NCI-H1105 (cell line): Measurements from ENCODE around the gene VEGFC.
A peak's percentile ranks its signal among the peaks of the same experiment; 100 is the strongest.

Experiments used
- DNase-seq: peaks from one replicate; lab custom pipeline; 2025; lab: John Stamatoyannopoulos, UW

Gene VEGFC

GRCh38 chr4:176798540-176798939 is 5.8 kb upstream of the VEGFC start:
- DNase-seq, result no peak

DNA sequence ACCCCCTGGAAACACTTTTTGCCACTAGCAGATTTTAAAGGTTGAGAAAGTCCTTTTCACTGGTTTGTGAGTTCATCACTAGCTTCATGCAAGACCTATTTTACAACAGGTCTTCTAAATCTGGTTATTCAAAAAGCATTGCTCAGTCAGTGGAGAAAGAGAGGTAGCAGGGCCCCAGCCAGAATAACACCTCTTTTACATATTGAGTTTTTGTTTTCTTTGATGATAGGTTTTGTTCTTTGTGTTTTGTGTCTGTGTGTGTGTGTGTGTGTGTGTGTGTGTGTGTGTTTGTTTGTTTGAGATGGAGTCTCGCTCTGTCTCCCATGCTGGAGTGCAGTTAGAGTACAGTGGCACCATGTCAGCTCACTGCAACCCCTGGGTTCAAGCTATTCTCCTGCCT is 2.7 kb upstream of the VEGFC start:
- DNase-seq, result no peak

DNA sequence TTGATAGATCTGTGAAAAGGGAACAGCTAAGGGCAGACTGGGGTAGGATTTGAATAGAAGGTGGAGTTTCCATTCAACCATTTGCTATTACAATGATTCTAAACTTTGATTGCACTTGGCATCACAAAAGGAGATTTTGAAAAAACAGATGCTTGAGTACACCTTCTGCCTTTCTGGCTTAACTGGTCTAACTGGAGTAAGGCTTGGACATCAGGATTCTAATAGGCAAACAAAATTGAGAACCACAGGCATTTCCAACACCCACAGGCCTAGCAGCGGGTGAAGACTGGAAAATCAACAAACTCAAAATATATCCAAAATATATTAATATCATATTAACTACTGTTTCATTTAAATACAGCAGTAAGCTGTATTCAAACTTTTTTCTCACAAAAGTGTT is 1.9 kb upstream of the VEGFC start:
- DNase-seq, result no peak

DNA sequence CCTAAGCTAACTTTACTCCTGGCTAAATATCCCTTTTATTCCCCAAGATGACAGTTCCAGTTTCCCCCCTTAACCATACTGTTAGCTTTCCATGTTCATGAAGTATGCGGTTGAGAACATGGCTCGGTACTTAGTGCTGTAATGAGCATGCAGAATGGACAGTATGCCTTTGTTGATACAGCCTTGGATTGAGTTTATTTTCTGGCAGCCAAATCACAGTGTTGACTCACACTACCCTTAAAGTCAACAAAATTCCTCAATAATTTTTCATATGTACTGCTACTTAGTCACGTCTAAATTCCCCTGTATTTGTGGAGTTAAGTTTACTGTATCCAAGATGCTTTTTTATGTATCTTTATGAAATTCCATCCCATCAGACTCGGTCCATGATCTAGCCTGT is 1.4 kb upstream of the VEGFC start:
- DNase-seq, result no peak

- no peak for DNase-seq
Observed at GRCh38 chr4:176793060-176793605, 411 bp upstream of the VEGFC start.

- DNase-seq, result peak; percentile 0
Observed at GRCh38 chr4:176791591-176792325, 964 bp downstream of the VEGFC start.

DNA sequence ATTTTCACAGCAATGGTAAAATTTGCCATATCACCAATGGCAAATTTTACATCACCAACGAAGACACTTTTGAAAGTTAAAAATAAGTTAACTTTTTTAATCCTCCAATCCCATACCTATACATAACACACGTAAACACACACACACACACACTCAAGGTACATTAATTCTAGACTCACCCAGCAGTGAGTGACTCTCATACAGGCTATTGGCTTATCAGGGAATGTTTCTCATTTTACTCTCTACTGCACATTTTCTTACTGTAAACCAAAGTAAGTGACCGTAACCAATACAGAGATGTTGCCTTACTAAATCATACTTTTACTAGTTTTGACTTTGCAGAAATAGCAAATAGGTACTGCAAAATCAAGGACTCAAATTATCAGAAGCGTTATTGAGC is 2.3 kb downstream of the VEGFC start:
- no peak for DNase-seq

- peak; percentile 1 for DNase-seq
Observed at GRCh38 chr4:176789955-176790354, 2.8 kb downstream of the VEGFC start.

DNA sequence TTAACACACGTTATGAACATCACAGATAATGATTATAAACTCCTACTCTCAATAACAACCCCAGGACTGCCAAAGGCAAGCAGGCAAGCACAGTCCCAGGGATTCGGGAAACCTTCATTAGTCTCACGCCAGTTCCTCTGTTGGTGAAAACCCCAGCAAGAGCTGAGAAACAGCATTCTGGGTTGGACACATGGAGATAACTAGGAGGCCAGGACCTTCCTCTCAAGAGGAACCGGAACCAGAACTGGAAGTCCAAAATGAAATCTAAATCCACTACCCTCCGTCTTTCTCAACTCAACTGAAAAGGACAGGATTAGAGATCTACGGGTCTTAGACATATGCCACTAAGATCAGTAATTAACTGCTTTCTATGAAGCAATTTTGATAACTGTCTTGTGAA is 3.8 kb downstream of the VEGFC start:
- DNase-seq, result no peak

- DNase-seq, result no peak
Observed at GRCh38 chr4:176788248-176788647, 4.5 kb downstream of the VEGFC start.

DNA sequence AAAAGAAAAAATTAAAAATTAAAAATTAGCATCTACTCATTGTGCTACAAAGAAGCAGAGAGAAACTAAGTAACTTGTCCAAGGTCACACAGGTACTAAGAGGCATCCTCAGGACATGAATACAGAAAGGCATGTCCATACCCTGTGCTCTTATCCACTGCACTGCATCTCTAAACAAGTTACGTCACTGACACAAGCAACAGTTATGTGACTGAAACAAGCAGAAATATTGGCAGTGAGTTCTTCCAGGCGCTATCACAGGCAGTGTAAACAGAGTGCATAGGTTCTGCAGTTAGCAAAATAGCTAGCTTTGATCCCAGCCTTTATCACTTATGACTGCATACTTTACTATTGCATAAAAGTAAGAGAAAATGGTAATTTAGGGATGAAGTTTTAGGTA is 7.9 kb downstream of the VEGFC start:
- no peak for DNase-seq

DNA sequence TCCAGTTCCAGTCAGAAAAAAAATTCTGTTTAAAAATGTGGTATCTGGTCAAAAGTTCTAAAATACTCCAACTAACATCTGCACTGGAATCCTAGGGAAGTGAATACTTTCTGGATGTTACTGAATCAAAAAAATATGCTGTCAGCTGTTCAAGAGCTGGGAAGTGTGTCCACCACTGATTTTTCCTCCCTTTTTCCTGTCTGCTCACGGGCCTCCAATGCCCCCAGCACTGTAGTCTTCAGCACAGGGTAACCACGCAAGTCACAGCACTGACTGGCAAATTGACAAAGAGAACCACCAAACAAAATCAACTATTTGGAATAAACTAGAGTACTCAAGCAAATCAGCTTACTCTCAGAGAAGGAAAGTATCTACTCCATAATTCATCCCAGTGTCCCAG is 9.9 kb downstream of the VEGFC start:
- DNase-seq, result no peak

DNA sequence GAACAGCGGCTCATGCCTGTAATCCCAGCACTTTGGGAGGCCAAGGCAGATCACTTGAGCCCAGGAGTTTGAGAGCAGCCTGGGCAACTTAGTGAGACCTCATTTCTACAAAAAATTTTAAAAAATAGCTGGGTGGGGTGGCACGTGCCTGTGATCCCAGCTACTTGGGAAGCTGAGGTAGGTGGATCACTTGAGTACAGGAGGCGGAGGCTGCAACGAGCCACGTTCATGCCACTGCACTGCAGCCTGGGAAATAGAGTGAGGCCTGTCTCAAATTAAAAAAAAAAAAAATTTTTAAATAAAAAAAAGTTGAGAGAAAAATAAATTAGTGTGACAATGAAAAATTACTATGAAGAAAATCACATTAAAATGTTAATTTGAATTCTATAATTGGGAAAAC is 10.5 kb downstream of the VEGFC start:
- no peak for DNase-seq

GRCh38 chr4:176781739-176782100 is 11.0 kb downstream of the VEGFC start:
- DNase-seq, result no peak

GRCh38 chr4:176780995-176781738 is 11.6 kb downstream of the VEGFC start:
- no peak for DNase-seq

DNA sequence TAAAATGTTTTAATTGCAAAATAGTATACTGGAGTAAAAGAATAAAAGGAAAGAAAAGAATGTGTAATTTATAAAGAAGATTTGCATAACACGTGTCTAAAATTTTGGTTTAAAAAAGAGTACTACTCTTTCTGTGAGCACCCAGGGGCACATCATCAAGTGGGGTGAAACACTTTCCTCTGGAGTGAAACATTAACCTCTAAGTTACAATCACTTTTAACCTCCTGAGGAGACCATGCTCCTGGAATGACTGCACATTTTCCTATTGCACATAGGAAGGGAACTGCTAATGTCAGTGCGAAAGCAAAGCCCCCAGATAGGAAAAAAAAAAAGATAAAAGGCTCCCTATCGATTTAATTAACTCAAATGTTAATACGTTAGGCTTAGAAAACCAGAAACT is 13.3 kb downstream of the VEGFC start:
- no peak for DNase-seq

DNA sequence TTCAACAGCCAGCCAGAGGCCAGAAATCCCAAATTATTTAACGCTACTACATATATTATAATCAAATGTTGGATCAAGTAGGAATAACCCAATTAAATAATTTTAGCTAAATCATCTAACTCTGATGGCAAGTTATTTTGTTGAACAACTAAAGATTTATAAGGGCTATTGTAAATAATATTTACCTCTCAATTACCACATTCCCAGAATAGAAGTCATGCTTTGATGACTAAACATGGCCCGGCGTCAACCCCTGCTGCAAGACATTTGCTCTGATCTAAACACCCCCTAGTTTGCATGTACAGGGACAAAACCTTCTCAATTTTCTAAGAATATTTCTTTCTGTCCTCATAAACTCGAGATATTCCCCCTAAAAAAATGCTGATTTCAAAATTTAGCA is 14.2 kb downstream of the VEGFC start:
- no peak for DNase-seq

DNA sequence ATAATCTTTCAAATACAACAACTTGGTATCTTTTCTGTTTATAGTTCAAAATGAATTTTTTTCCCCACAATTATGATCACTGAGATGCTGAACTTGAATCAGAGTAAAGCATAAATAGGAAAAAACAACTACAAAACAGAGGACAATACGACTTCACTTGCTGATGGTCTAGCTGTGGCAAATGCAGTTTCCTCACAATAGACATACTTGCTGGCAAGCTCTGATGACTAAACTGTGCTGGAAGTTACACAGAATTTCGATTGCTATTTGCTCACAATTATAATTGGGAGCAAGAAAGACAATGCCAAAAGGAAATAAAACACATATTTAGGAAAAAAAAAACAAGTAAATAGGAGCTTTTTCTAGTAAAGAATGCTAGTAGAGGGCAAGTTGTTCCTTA is 14.7 kb downstream of the VEGFC start:
- no peak for DNase-seq

- no peak for DNase-seq
Observed at GRCh38 chr4:176775338-176775737, 17.4 kb downstream of the VEGFC start.

DNA sequence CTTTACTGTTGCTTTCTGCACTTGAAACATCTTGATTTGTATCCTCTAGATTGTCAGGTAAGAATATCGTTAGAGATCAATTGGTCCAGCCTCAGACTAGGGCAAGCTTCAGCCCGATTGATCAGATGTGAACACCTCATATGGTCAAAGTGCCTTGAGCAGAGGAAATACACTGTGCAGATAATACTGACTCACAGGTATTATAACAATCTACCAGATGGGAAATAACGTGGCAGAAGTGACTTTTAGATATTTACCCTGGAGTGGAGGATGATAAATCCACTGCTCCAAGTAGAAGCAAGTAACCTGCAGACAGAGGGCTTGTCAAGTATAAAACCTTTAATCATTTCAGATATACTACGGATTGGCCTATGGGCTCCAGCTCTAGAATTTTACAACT is 17.9 kb downstream of the VEGFC start:
- DNase-seq, result no peak

GRCh38 chr4:176769514-176769913 is 23.2 kb downstream of the VEGFC start:
- DNase-seq, result no peak

DNA sequence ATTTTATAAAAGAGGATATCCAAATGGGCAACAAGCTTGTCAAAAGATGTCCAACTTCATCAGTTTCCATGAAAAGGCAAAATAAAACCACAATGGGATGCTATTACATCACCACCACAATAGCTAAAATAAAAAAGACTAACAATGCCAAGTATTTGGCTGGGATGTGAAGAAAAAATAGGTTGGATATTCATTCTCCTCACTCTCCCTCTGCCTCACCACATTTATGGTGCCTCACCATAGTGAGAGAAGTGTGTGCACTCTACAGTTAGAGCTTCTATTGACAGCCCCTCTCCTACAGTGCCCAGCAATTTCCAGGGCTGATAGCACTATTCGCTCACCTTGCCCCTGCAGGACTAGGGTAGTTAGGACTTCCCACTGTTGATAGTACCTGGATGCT is 25.5 kb downstream of the VEGFC start:
- no peak for DNase-seq

DNA sequence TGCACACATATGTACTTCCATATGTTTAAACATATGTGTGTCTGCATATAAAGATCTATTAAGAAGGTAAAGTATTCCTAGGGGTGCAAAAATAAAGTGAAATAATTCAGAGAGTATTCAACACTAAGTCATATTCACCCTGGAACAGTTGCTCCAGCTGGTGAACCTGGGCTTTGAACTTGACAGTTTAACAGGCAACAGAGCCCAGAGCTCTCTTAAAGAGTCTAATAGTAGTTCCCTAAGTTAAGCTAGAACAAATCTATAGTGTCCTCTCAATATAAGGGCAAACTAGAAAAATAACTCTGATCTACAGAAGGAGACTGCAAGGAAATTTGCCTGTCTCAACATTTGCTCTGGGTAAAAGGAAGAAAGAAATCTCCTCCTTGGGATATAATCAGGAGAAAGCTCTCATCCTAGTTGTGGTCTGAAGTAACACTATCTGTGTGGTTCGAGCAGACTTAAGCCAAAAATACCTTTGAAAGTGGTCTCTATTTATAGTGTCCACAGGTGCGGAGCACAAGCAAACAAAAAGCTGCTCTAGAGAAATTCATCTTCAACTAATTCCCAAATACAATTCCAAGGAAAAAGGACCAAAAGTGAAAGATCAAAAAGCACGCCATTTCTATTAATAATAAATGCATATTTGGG is 29.9 kb downstream of the VEGFC start:
- no peak for DNase-seq
